GM19043 (cell line): ENCODE results near the gene HPS6.

Experiments
- ATAC-seq: cut with Tn5 transposase; IDR thresholded peaks from one replicate; pipeline ENCODE4 v1.9.1; 2021; ENCODE audit warnings: low read depth; ENCODE audit not compliant: unreplicated experiment

HPS6 gene

GRCh38 chr10:102115775-102116174, 50.6 kb downstream of the HPS6 start:
- no peak for ATAC-seq

GRCh38 chr10:102116656-102117055, 51.5 kb downstream of the HPS6 start:
- ATAC-seq: no peak
